Loucy (cell line): ENCODE data around the gene CELSR1.

Experiments used
- H2AFZ ChIP-seq: fragments of 200-600 bp; sonication (generic); 2 replicates; pipeline ENCODE4 v1.6.0; 2016; ENCODE audit warnings: antibody characterized with exemption, mild to moderate bottlenecking, low read length, moderate library complexity
- H3F3A ChIP-seq: fragments of 200-600 bp; 2 replicates; pipeline ENCODE4 v1.6.0; 2016; ENCODE audit warnings: antibody characterized with exemption, low read depth, mild to moderate bottlenecking
- H3K27me3 ChIP-seq: fragments of 200-600 bp; sonication (generic); 2 replicates; pipeline ENCODE4 v1.6.1; 2014; ENCODE audit warnings: low read length, mild to moderate bottlenecking; ENCODE audit not compliant: insufficient read depth, poor library complexity, severe bottlenecking
- H3K36me3 ChIP-seq: fragments of 200-600 bp; sonication (generic); 2 replicates; pipeline ENCODE4 v1.6.1; 2016; ENCODE audit warnings: low read length; ENCODE audit not compliant: insufficient read depth
- H3K4me1 ChIP-seq: fragments of 200-600 bp; sonication (generic); 2 replicates; pipeline ENCODE4 v1.5.1; 2014; ENCODE audit warnings: low read length, mild to moderate bottlenecking; ENCODE audit not compliant: insufficient read depth, poor library complexity, severe bottlenecking
- H3K4me2 ChIP-seq: fragments of 200-600 bp; sonication (generic); 2 replicates; pipeline ENCODE4 v1.6.0; 2014; ENCODE audit warnings: antibody characterized with exemption, low read length, low read depth, mild to moderate bottlenecking; ENCODE audit not compliant: poor library complexity, severe bottlenecking
- H3K4me3 ChIP-seq: fragments of 200-600 bp; sonication (generic); 2 replicates; pipeline ENCODE4 v1.5.1; 2014; ENCODE audit warnings: low read length, mild to moderate bottlenecking, mixed read lengths; ENCODE audit not compliant: poor library complexity, severe bottlenecking
- H3K79me2 ChIP-seq: fragments of 200-600 bp; sonication (generic); 2 replicates; pipeline ENCODE4 v1.6.1; 2014; ENCODE audit warnings: low read length; ENCODE audit not compliant: insufficient read depth
- H3K9ac ChIP-seq: fragments of 200-600 bp; sonication (generic); 2 replicates; pipeline ENCODE4 v1.6.0; 2014; ENCODE audit warnings: mild to moderate bottlenecking, low read depth, low read length, moderate library complexity; ENCODE audit not compliant: poor library complexity, severe bottlenecking
- H3K9me2 ChIP-seq: fragments of 200-600 bp; sonication (generic); replicated peaks from 2 replicates; pipeline ENCODE4 v1.6.1; 2016; ENCODE audit warnings: low read depth, low read length, mixed read lengths
- H3K9me3 ChIP-seq: fragments of 200-600 bp; sonication (generic); 2 replicates; pipeline ENCODE4 v1.6.1; 2014; ENCODE audit warnings: mild to moderate bottlenecking, antibody characterized with exemption, low read length, low read depth; ENCODE audit not compliant: insufficient read depth
- H4K20me1 ChIP-seq: fragments of 200-600 bp; sonication (generic); 2 replicates; pipeline ENCODE4 v1.6.0; 2014; ENCODE audit warnings: antibody characterized with exemption, low read length, mild to moderate bottlenecking; ENCODE audit not compliant: insufficient read depth, poor library complexity, severe bottlenecking
- CTCF ChIP-seq: fragments of 200-600 bp; sonication (generic); conservative IDR thresholded peaks from 2 replicates; pipeline ENCODE4 v1.5.1; 2014; ENCODE audit warnings: mild to moderate bottlenecking, antibody characterized with exemption, low read length
- EZH2phosphoT487 ChIP-seq: fragments of 200-600 bp; IDR thresholded peaks from 2 replicates; pipeline ENCODE4 v1.6.1; 2018; ENCODE audit warnings: antibody characterized with exemption, mild to moderate bottlenecking, moderate library complexity, borderline replicate concordance

The CELSR1 gene

DNA sequence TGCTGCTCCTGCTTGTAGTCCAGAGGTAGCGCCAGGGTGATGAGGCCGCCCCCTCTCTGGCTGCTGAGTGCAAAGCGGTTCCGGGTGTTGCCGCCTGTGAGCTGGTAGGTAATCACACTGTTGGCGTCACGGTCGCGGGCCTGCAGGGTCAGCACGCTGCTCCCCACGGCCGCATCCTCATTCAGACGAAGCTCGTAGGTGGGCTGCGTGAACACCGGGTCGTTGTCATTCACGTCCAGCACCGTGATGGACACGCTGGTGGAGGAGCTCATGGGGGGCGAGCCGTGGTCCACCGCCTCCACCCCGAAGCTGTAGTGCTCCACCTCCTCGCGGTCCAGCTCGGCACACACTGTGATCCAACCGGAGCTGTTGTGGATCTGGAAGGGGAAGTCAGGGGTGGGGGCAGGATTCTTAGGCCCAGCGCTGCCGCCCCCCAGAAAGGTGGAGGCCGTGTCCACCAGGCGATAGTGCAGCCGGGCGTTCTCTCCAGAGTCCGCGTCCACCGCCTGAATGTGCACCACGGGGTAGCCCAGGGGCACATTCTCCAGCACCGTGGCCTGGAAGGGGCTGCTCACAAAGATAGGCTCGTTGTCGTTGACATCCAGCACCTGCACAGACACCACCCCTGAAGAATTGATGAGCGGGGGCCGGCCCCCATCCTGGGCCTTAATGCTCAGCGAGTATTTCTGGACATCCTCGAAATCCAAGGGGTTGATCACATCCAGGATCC lies 2.4 kb downstream of the CELSR1 start:
- no peak overlapping the region for H2AFZ ChIP-seq
- H3K4me2 ChIP-seq: no peak overlapping the region
- TF ChIP-seq CTCF (no peak), EZH2phosphoT487 (no peak)
- no peaks in the 10 kb centered on the region for H3K79me2 ChIP-seq
- H3K9me3 ChIP-seq: no peaks in the 10 kb centered on the region
- H3K9ac ChIP-seq: no peak overlapping the region
- H3K27me3 ChIP-seq: no peaks in the 10 kb centered on the region
- H3K4me1 ChIP-seq: no peaks in the 10 kb centered on the region
- no peaks in the 10 kb centered on the region for H3K36me3 ChIP-seq
- no peaks in the 10 kb centered on the region for H3K9me2 ChIP-seq
- H3K4me3 ChIP-seq: no peak overlapping the region
- no peaks in the 10 kb centered on the region for H4K20me1 ChIP-seq
- no peaks in the 10 kb centered on the region for H3F3A ChIP-seq

- Histone ChIP-seq H3K4me1 (no peaks in the 10 kb centered on the region), H3K27me3 (no peaks in the 10 kb centered on the region), H3K36me3 (no peaks in the 10 kb centered on the region), H3K4me3 (no peak overlapping the region), H3K9me2 (no peaks in the 10 kb centered on the region), H3F3A (no peaks in the 10 kb centered on the region), H3K9me3 (no peaks in the 10 kb centered on the region), H3K79me2 (no peaks in the 10 kb centered on the region), H2AFZ (no peak overlapping the region), H4K20me1 (no peaks in the 10 kb centered on the region), H3K9ac (no peak overlapping the region), H3K4me2 (no peak overlapping the region)
- TF ChIP-seq EZH2phosphoT487 (no peak), CTCF (no peak)
These were observed 3.1 kb downstream of the CELSR1 start for GRCh38 chr22:46534177-46534776.

DNA sequence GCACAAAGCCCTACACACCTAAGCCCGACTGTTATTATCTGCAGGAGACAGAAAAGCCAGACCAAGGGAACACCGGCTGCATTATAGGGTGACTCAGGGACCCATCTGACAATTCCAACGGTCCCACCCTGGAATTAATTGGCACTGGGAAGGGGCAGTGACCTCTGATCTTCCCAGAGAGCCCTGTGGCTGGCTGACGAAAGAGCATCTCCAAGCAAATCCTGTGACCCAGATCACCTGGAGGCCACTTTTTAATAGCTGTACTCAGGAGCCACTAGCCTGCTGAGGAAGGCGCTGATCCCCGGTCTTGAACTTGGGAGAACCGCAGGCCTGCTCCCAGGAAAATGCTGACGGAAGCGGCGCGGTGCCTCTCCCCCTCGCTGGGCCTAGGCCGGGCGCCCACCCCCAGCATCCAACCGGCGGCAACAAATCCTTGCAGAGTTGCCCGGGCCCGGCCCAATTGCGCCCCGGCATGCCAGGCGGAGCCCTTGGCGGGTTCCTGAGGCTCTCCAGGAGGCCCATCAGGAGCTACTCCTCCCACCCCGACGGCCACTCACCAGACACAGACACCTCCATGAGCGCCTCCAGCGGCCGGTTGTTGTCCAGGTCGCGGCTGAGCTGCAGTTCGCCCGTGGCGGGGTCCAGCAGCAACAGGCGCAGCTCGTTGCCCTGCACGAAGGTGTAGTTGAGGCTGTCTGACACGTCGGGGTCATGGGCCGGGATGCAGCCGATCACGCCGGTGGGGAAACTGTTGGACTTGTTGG lies 4.2 kb downstream of the CELSR1 start:
- H4K20me1 ChIP-seq: no peaks in the 10 kb centered on the region
- H3K9ac ChIP-seq: no peak overlapping the region
- no peak overlapping the region for H3K4me3 ChIP-seq
- H3K9me3 ChIP-seq: no peaks in the 10 kb centered on the region
- no peak overlapping the region for H2AFZ ChIP-seq
- H3K4me2 ChIP-seq: no peak overlapping the region
- no peaks in the 10 kb centered on the region for H3F3A ChIP-seq
- no peaks in the 10 kb centered on the region for H3K4me1 ChIP-seq
- H3K27me3 ChIP-seq: no peaks in the 10 kb centered on the region
- no peaks in the 10 kb centered on the region for H3K36me3 ChIP-seq
- H3K9me2 ChIP-seq: no peaks in the 10 kb centered on the region
- H3K79me2 ChIP-seq: no peaks in the 10 kb centered on the region
- TF ChIP-seq EZH2phosphoT487 (no peak), CTCF (no peak)
